ENCODE data around the gene LINGO3.
"Not testable (repeated sequence)": the region's sequence is repeated elsewhere in the genome, so short reads cannot be mapped to it uniquely, and the experiment has no call there.

LINGO3 gene

GRCh38 chr19:2308114-2308556 is at the start of gene LINGO3:
TSS of gene LINGO3 (minus strand) at chr19:2308154. CDS start at chr19:2291776, 16,378 bp downstream.
- no peak for DNase-seq

- DNase-seq: no peak
These were observed 48.2 kb upstream of the LINGO3 start for GRCh38 chr19:2356036-2356646.

GRCh38 chr19:2355168-2356035 is 47.4 kb upstream of the LINGO3 start:
- DNase-seq: no peak

- no peak for DNase-seq
These were observed 46.7 kb upstream of the LINGO3 start for GRCh38 chr19:2354670-2355069.

- DNase-seq: no peak
These were observed 46.1 kb upstream of the LINGO3 start for GRCh38 chr19:2353887-2354592.

GRCh38 chr19:2353159-2353886 is 45.4 kb upstream of the LINGO3 start:
- DNase-seq: no peak

GRCh38 chr19:2352121-2352520 is 44.2 kb upstream of the LINGO3 start:
- DNase-seq: no peak

GRCh38 chr19:2351591-2351990 is 43.6 kb upstream of the LINGO3 start:
- no peak for DNase-seq

GRCh38 chr19:2350656-2351055 is 42.7 kb upstream of the LINGO3 start:
- DNase-seq: no peak

GRCh38 chr19:2349818-2350217 is 41.9 kb upstream of the LINGO3 start:
- not testable (repeated sequence) for DNase-seq

GRCh38 chr19:2345794-2346663 is 38.1 kb upstream of the LINGO3 start:
- DNase-seq: no peak

GRCh38 chr19:2345076-2345475 is 37.1 kb upstream of the LINGO3 start:
- no peak for DNase-seq

GRCh38 chr19:2344381-2344870 is 36.5 kb upstream of the LINGO3 start:
- no peak for DNase-seq

GRCh38 chr19:2343289-2343982 is 35.5 kb upstream of the LINGO3 start:
- DNase-seq: no peak

GRCh38 chr19:2342656-2343288 is 34.8 kb upstream of the LINGO3 start:
- DNase-seq: no peak

GRCh38 chr19:2341982-2342381 is 34.0 kb upstream of the LINGO3 start:
- DNase-seq: no peak

- DNase-seq: no peak
These were observed 33.3 kb upstream of the LINGO3 start for GRCh38 chr19:2341244-2341751.

- DNase-seq: no peak
These were observed 32.7 kb upstream of the LINGO3 start for GRCh38 chr19:2340496-2341243.

- DNase-seq: no peak
These were observed 31.8 kb upstream of the LINGO3 start for GRCh38 chr19:2339644-2340310.

All from activated T-cell treated with anti-CD3 and anti-CD28 coated beads for 4 hours (primary cell).